H9 (cell line): ENCODE measurements around the gene GLIS2. TPM values are rescaled to one million over a fixed set of nuclear protein-coding genes. Genes with fewer than 3 reads are reported as not detected.

ENCODE experiments used
- DNase-seq: peaks from one replicate; pipeline ENCODE4 v3.0.0-alpha.2; 2017
- H2AFZ ChIP-seq: one replicate; pipeline ENCODE4 v1.6.1; 2013; ENCODE audit warnings: mild to moderate bottlenecking, low read length, control low read depth, moderate library complexity
- H2AK5ac ChIP-seq: 2 replicates; pipeline ENCODE4 v1.6.1; 2013; ENCODE audit warnings: low read length, control low read depth, mixed read lengths; ENCODE audit not compliant: insufficient read length
- H2BK120ac ChIP-seq: one replicate; pipeline ENCODE4 v1.6.1; 2013; ENCODE audit warnings: low read depth, mild to moderate bottlenecking, low read length, control low read depth, inconsistent platforms; ENCODE audit not compliant: poor library complexity, severe bottlenecking
- H2BK12ac ChIP-seq: 2 replicates; pipeline ENCODE4 v1.6.1; 2013; ENCODE audit warnings: low read length, control low read depth, mixed read lengths, low read depth; ENCODE audit not compliant: insufficient read length
- H2BK15ac ChIP-seq: 2 replicates; pipeline ENCODE4 v1.6.1; 2013; ENCODE audit warnings: low read depth, low read length, control low read depth
- H2BK20ac ChIP-seq: one replicate; pipeline ENCODE4 v1.6.1; 2013; ENCODE audit warnings: low read depth, mild to moderate bottlenecking, low read length, control low read depth, inconsistent platforms; ENCODE audit not compliant: poor library complexity, severe bottlenecking
- H2BK5ac ChIP-seq: 2 replicates; pipeline ENCODE4 v1.6.1; 2013; ENCODE audit warnings: low read length, control low read depth, mixed read lengths; ENCODE audit not compliant: insufficient read length
- H3K14ac ChIP-seq: 2 replicates; pipeline ENCODE4 v1.6.1; 2013; ENCODE audit warnings: low read length, control low read depth; ENCODE audit not compliant: insufficient read depth
- H3K18ac ChIP-seq: 2 replicates; pipeline ENCODE4 v1.6.1; 2013; ENCODE audit warnings: low read depth, mild to moderate bottlenecking, mixed read lengths, low read length, control low read depth; ENCODE audit not compliant: insufficient read length
- H3K23ac ChIP-seq: 2 replicates; pipeline ENCODE4 v1.6.1; 2013; ENCODE audit warnings: low read length, control low read depth, mixed read lengths, low read depth; ENCODE audit not compliant: insufficient read length
- H3K23me2 ChIP-seq: 2 replicates; pipeline ENCODE4 v1.6.1; 2013; ENCODE audit warnings: low read depth, mild to moderate bottlenecking, mixed read lengths, low read length, control low read depth; ENCODE audit not compliant: insufficient read length, poor library complexity, severe bottlenecking
- H3K27ac ChIP-seq: 2 replicates; pipeline ENCODE4 v1.5.1; 2013; ENCODE audit warnings: low read length, control low read depth, mixed read lengths, low read depth; ENCODE audit not compliant: insufficient read length
- H3K27me3 ChIP-seq: 2 replicates; pipeline ENCODE4 v1.6.1; 2013; ENCODE audit warnings: low read length, control low read depth, inconsistent platforms; ENCODE audit not compliant: insufficient read depth
- H3K4ac ChIP-seq: 2 replicates; pipeline ENCODE4 v1.6.1; 2013; ENCODE audit warnings: low read depth, mild to moderate bottlenecking, control low read depth, inconsistent platforms, low read length, moderate library complexity
- H3K4me1 ChIP-seq: 2 replicates; pipeline ENCODE4 v1.6.1; 2013; ENCODE audit warnings: low read length, control low read depth, inconsistent platforms; ENCODE audit not compliant: insufficient read depth
- H3K4me2 ChIP-seq: 2 replicates; pipeline ENCODE4 v1.6.1; 2013; ENCODE audit warnings: low read length, control low read depth, mixed read lengths; ENCODE audit not compliant: insufficient read length, insufficient read depth
- H3K56ac ChIP-seq: 2 replicates; pipeline ENCODE4 v1.6.1; 2013; ENCODE audit warnings: low read depth, mild to moderate bottlenecking, mixed read lengths, low read length, control low read depth; ENCODE audit not compliant: insufficient read length
- H3K79me1 ChIP-seq: 2 replicates; pipeline ENCODE4 v1.6.1; 2013; ENCODE audit warnings: low read depth, mild to moderate bottlenecking, moderate library complexity, low read length, control low read depth, inconsistent platforms; ENCODE audit not compliant: insufficient read depth, poor library complexity, severe bottlenecking
- H3K79me2 ChIP-seq: 2 replicates; pipeline ENCODE4 v1.6.1; 2013; ENCODE audit warnings: low read length, control low read depth, inconsistent platforms; ENCODE audit not compliant: insufficient read depth
- H3K9ac ChIP-seq: 2 replicates; pipeline ENCODE4 v1.6.1; 2013; ENCODE audit warnings: low read length, control low read depth, mixed read lengths; ENCODE audit not compliant: insufficient read length; ENCODE audit errors: extremely low read depth
- H3K9me3 ChIP-seq: one replicate; pipeline ENCODE4 v1.6.1; 2013; ENCODE audit warnings: low read depth, low read length, inconsistent platforms; ENCODE audit not compliant: control insufficient read depth
- H3T11ph ChIP-seq: one replicate; pipeline ENCODE4 v1.6.1; 2013; ENCODE audit warnings: mild to moderate bottlenecking, low read length, control low read depth, inconsistent platforms
- H4K20me1 ChIP-seq: one replicate; pipeline ENCODE4 v1.6.1; 2013; ENCODE audit not compliant: control insufficient read depth, insufficient read length, insufficient read depth
- H4K5ac ChIP-seq: 2 replicates; pipeline ENCODE4 v1.6.1; 2013; ENCODE audit warnings: low read depth, mild to moderate bottlenecking, mixed read lengths, low read length, control low read depth; ENCODE audit not compliant: insufficient read length
- H4K8ac ChIP-seq: replicated peaks from 2 replicates; pipeline ENCODE4 v1.6.1; 2013; ENCODE audit warnings: low read length, control low read depth, mixed read lengths, low read depth; ENCODE audit not compliant: insufficient read length
- H4K91ac ChIP-seq: 2 replicates; pipeline ENCODE4 v1.6.1; 2013; ENCODE audit warnings: low read depth, mild to moderate bottlenecking, moderate library complexity, mixed read lengths, low read length, control low read depth; ENCODE audit not compliant: insufficient read length
- H3K27ac Mint-ChIP-seq, 3 experiments: 2 replicates in 2 of 3; 3 replicates in 1 of 3; pipeline ENCODE4 v1.8.0; 2020 to 2021; ENCODE audit warnings: mixed read lengths in 3 of 3, mild to moderate bottlenecking in 1 of 3, moderate library complexity in 1 of 3
- H3K27me3 Mint-ChIP-seq: 2 replicates; pipeline ENCODE4 v1.8.0; 2021; ENCODE audit warnings: low read depth, mild to moderate bottlenecking, moderate library complexity, mixed read lengths
- H3K36me3 Mint-ChIP-seq, 3 experiments: 2 replicates in 2 of 3; 3 replicates in 1 of 3; pipeline ENCODE4 v1.8.0; 2020 to 2021; ENCODE audit warnings: low read depth in 3 of 3, mixed read lengths in 3 of 3; ENCODE audit not compliant: insufficient read depth in 1 of 3
- H3K4me1 Mint-ChIP-seq, 2 experiments: 2 replicates each; pipeline ENCODE4 v1.8.0; 2020; ENCODE audit warnings: mixed read lengths in 2 of 2
- H3K4me3 Mint-ChIP-seq, 2 experiments: 2 replicates in 1 of 2; 3 replicates in 1 of 2; pipeline ENCODE4 v1.8.0; 2020 to 2021; ENCODE audit warnings: mild to moderate bottlenecking in 2 of 2, mixed read lengths in 2 of 2, moderate library complexity in 1 of 2
- H3K9me3 Mint-ChIP-seq, 2 experiments: 2 replicates in 1 of 2; 3 replicates in 1 of 2; pipeline ENCODE4 v1.8.0; 2020; ENCODE audit warnings: mild to moderate bottlenecking in 2 of 2, mixed read lengths in 2 of 2, moderate library complexity in 1 of 2
- WGBS: extraction: QIAGEN DNeasy Blood & Tissue Kit; methylation state at CpG from one replicate; pipeline ENCODE4 v1.1.7; 2013; ENCODE audit warnings: missing lambda C conversion rate, low lambda C conversion rate, mixed read lengths; ENCODE audit not compliant: insufficient read length; ENCODE audit errors: extremely low coverage; 5-methylcytosine and 5-hydroxymethylcytosine counted together
- total RNA-seq: library from RNA; stranded (reverse); gene quantifications from 2 replicates; pipeline ENCODE4 v1.2.1, GENCODE V29; 2021
- TF ChIP-seq, protein P1 (sequence below): fragments of 200-600 bp; sonication (generic); conservative IDR thresholded peaks from 3 replicates; pipeline ENCODE4 v1.8.0; 2021; ENCODE audit warnings: antibody characterized with exemption, mild to moderate bottlenecking

GLIS2 gene
- total RNA-seq, 1 experiment from 2014 or later: 14.3 TPM

- Histone ChIP-seq H3K23me2 (no peaks in the 10 kb centered on the region), H3K4me1 (no peaks in the 10 kb centered on the region), H2BK5ac (no peak overlapping the region), H4K5ac (no peak overlapping the region), H2AK5ac (no peak overlapping the region), H2BK20ac (no peak overlapping the region), H3K79me2 (no peaks in the 10 kb centered on the region), H3K79me1 (no peaks in the 10 kb centered on the region), H3K9me3 (no peaks in the 10 kb centered on the region), H3K4me2 (no peak overlapping the region), H2BK120ac (no peak overlapping the region), H3K56ac (no peak overlapping the region), H2BK12ac (no peak overlapping the region), H4K8ac (no peak overlapping the region), H3K27ac (no peak overlapping the region), H2AFZ (no peak overlapping the region), H3T11ph (no peak overlapping the region), H2BK15ac (no peak overlapping the region), H3K27me3 (no peaks in the 10 kb centered on the region), H3K18ac (no peak overlapping the region), H4K91ac (no peak overlapping the region), H3K4ac (no peak overlapping the region), H3K9ac (no peak overlapping the region), H3K14ac (no peak overlapping the region), H3K23ac (no peak overlapping the region), H4K20me1 (no peaks in the 10 kb centered on the region)
- Mint-ChIP-seq H3K36me3 (no peaks in the 10 kb centered on the region; a peak in 1 of 7 replicates), H3K4me1 (no peaks in the 10 kb centered on the region), H3K4me3 (no peak overlapping the region), H3K27me3 (no peaks in the 10 kb centered on the region), H3K27ac (no peak overlapping the region), H3K9me3 (no peaks in the 10 kb centered on the region)
- WGBS: no CpG with 5 or more reads among the region's 10 CpGs
- no peak for DNase-seq
- TF ChIP-seq, protein P1, sequence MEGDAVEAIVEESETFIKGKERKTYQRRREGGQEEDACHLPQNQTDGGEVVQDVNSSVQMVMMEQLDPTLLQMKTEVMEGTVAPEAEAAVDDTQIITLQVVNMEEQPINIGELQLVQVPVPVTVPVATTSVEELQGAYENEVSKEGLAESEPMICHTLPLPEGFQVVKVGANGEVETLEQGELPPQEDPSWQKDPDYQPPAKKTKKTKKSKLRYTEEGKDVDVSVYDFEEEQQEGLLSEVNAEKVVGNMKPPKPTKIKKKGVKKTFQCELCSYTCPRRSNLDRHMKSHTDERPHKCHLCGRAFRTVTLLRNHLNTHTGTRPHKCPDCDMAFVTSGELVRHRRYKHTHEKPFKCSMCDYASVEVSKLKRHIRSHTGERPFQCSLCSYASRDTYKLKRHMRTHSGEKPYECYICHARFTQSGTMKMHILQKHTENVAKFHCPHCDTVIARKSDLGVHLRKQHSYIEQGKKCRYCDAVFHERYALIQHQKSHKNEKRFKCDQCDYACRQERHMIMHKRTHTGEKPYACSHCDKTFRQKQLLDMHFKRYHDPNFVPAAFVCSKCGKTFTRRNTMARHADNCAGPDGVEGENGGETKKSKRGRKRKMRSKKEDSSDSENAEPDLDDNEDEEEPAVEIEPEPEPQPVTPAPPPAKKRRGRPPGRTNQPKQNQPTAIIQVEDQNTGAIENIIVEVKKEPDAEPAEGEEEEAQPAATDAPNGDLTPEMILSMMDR: no peak
Observed at GRCh38 chr16:4365014-4365406, 49.1 kb downstream of the GLIS2 start.
